OCI-LY7 (cell line): ENCODE data around the gene OSBPL1A.

Source experiments
- EZH2phosphoT487 ChIP-seq: fragments of 200-600 bp; sonication (generic); IDR thresholded peaks from 2 replicates; pipeline ENCODE4 v1.6.1; 2018; ENCODE audit warnings: low read depth, borderline replicate concordance, mild to moderate bottlenecking, mixed run types, antibody characterized with exemption, low read length, moderate library complexity, mixed read lengths
- TF ChIP-seq, protein P1 (sequence below): fragments of 200-600 bp; sonication (generic); conservative IDR thresholded peaks from 2 replicates; pipeline ENCODE4 v1.5.1; 2014; ENCODE audit warnings: mild to moderate bottlenecking, antibody characterized with exemption, low read length, moderate library complexity, mixed read lengths

DNA sequence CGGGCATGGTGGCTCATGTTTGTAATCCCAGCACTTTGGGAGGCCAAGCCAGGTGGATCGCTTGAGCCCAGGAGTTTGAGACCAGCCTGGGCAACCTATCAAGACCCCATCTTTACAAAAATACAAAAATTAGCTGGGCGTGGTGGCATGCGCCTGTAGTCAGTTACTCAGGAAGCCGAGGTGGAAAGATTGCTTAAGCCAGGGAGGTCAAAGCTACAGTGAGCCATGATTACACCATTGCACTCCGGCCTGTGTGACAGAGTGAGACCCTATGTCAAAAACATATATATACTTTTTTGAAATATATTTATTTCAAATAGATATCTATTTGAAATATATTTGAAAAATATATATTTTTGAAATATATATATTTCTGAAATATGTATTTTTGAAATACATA is 10.9 kb downstream of the OSBPL1A start:
- TF ChIP-seq, protein P1, sequence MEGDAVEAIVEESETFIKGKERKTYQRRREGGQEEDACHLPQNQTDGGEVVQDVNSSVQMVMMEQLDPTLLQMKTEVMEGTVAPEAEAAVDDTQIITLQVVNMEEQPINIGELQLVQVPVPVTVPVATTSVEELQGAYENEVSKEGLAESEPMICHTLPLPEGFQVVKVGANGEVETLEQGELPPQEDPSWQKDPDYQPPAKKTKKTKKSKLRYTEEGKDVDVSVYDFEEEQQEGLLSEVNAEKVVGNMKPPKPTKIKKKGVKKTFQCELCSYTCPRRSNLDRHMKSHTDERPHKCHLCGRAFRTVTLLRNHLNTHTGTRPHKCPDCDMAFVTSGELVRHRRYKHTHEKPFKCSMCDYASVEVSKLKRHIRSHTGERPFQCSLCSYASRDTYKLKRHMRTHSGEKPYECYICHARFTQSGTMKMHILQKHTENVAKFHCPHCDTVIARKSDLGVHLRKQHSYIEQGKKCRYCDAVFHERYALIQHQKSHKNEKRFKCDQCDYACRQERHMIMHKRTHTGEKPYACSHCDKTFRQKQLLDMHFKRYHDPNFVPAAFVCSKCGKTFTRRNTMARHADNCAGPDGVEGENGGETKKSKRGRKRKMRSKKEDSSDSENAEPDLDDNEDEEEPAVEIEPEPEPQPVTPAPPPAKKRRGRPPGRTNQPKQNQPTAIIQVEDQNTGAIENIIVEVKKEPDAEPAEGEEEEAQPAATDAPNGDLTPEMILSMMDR, result no peak
- TF ChIP-seq EZH2phosphoT487, result no peak
